Neural progenitor cell (in vitro differentiated cells): ENCODE measurements around the gene CENPX.

ENCODE experiments used
- CTCF ChIP-seq: fragments of 200-600 bp; sonication (generic); IDR thresholded peaks from 2 replicates; pipeline ENCODE4 v1.5.1; 2017; ENCODE audit warnings: antibody characterized with exemption, mild to moderate bottlenecking
- EZH2 ChIP-seq: fragments of 200-600 bp; sonication (generic); IDR thresholded peaks from 2 replicates; pipeline ENCODE4 v1.6.1; 2017; ENCODE audit warnings: antibody characterized with exemption, mild to moderate bottlenecking, moderate library complexity

GRCh38 chr17:82060614-82061013, 37.9 kb upstream of the CENPX start:
- TF ChIP-seq CTCF, result no peak
- no peak for TF ChIP-seq EZH2
